ENCODE measurements around the gene LIMS1. TPM values are rescaled to one million over a fixed set of nuclear protein-coding genes. Genes with fewer than 3 reads are reported as not detected.

Gene LIMS1
- total RNA-seq, 1 donor from 2014 or later, result 97.6 TPM

GRCh38 chr2:108625186-108625827 lies 91.0 kb downstream of the LIMS1 start:
- no peaks in the 10 kb centered on the region for H3K27me3 ChIP-seq
- no peaks in the 10 kb centered on the region for H3K36me3 ChIP-seq
- peaks cover 81% of the 10 kb centered on the region for H3K4me1 ChIP-seq
- H3K27ac ChIP-seq, result peak overlapping the region; percentile 69
- H3K4me3 ChIP-seq, result no peak overlapping the region
- ATAC-seq (no peak), DNase-seq (no peak)
- H3K9me3 ChIP-seq, result no peaks in the 10 kb centered on the region
- intact Hi-C loops (cut with DNase I), result no loop called here
- no peak for TF ChIP-seq CTCF (IDR thresholded peaks at IDR 0.05)

- ATAC-seq (no peak), DNase-seq (no peak)
- no peaks in the 10 kb centered on the region for H3K36me3 ChIP-seq
- no peak for TF ChIP-seq CTCF (IDR thresholded peaks at IDR 0.05)
- H3K27me3 ChIP-seq, result no peaks in the 10 kb centered on the region
- H3K27ac ChIP-seq, result peak overlapping the region; percentile 69
- H3K4me3 ChIP-seq, result no peak overlapping the region
- peaks cover 77% of the 10 kb centered on the region for H3K4me1 ChIP-seq
- intact Hi-C loops (cut with DNase I), result no loop called here
- no peaks in the 10 kb centered on the region for H3K9me3 ChIP-seq
These were observed 91.5 kb downstream of the LIMS1 start for GRCh38 chr2:108625828-108626195.

GRCh38 chr2:108626995-108627394 lies 92.7 kb downstream of the LIMS1 start:
- Histone ChIP-seq H3K4me1 (peaks cover 76% of the 10 kb centered on the region), H3K27me3 (no peaks in the 10 kb centered on the region), H3K9me3 (no peaks in the 10 kb centered on the region), H3K4me3 (no peak overlapping the region), H3K27ac (no peak overlapping the region), H3K36me3 (no peaks in the 10 kb centered on the region)
- intact Hi-C loops (cut with DNase I), result no loop called here
- DNase-seq (no peak), ATAC-seq (no peak)
- TF ChIP-seq CTCF (IDR thresholded peaks at IDR 0.05), result no peak

GRCh38 chr2:108627911-108628567 lies 93.8 kb downstream of the LIMS1 start:
- no peak for TF ChIP-seq CTCF (IDR thresholded peaks at IDR 0.05)
- Histone ChIP-seq H3K27me3 (no peaks in the 10 kb centered on the region), H3K36me3 (no peaks in the 10 kb centered on the region), H3K27ac (no peak overlapping the region), H3K4me1 (peaks cover 76% of the 10 kb centered on the region), H3K9me3 (no peaks in the 10 kb centered on the region), H3K4me3 (no peak overlapping the region)
- ATAC-seq (no peak), DNase-seq (no peak)
- intact Hi-C loops (cut with DNase I), result no loop called here

GRCh38 chr2:108628936-108629335 lies 94.7 kb downstream of the LIMS1 start:
- Histone ChIP-seq H3K27ac (no peak overlapping the region), H3K27me3 (no peaks in the 10 kb centered on the region), H3K9me3 (no peaks in the 10 kb centered on the region), H3K36me3 (no peaks in the 10 kb centered on the region), H3K4me3 (no peak overlapping the region), H3K4me1 (peaks cover 76% of the 10 kb centered on the region)
- no peak for TF ChIP-seq CTCF (IDR thresholded peaks at IDR 0.05)
- intact Hi-C loops (cut with DNase I), result no loop called here
- DNase-seq (no peak), ATAC-seq (no peak)
